ENCODE results near the gene SNAPC3. TPM values are rescaled to one million over a fixed set of nuclear protein-coding genes. Genes with fewer than 3 reads are reported as not detected.
A peak's percentile ranks its signal among the peaks of the same experiment; 100 is the strongest.
"Not testable (repeated sequence)": the region's sequence is repeated elsewhere in the genome, so short reads cannot be mapped to it uniquely, and the experiment has no call there.

The SNAPC3 gene
- total and polyA plus RNA-seq, 8 donors: 7.7 to 217 (median 21.3) TPM

GRCh38 chr9:15374825-15375224 is 47.9 kb upstream of the SNAPC3 start:
- no peak overlapping the region for H3K4me3 ChIP-seq
- intact Hi-C loops (cut with DNase I; ENCODE audit: low total_unique reads): no loop called here
- H3K9me3 ChIP-seq: no peaks in the 10 kb centered on the region
- H3K27me3 ChIP-seq: no peaks in the 10 kb centered on the region
- no peak overlapping the region for H3K27ac ChIP-seq
- 91 to 100% (median 94%) methylated on average over 3 of the region's 3 CpGs for WGBS, 5 donors
- peaks cover 0 to 32% (median 16%) of the 10 kb centered on the region in 4 donors for H3K4me1 ChIP-seq
- H3K36me3 ChIP-seq: no peaks in the 10 kb centered on the region
- DNase-seq: no peak
- TF ChIP-seq CTCF (IDR thresholded peaks at IDR 0.05) (no peak), EP300 (IDR thresholded peaks at IDR 0.05) (no peak), POLR2A (IDR thresholded peaks at IDR 0.05) (no peak), POLR2AphosphoS5 (IDR thresholded peaks at IDR 0.05) (no peak)

GRCh38 chr9:15377625-15378540 is 44.8 kb upstream of the SNAPC3 start:
- Histone ChIP-seq H3K27ac (peak overlapping the region in 2 of 5 donors; percentile 14 to 15), H3K4me3 (no peak overlapping the region), H3K36me3 (no peaks in the 10 kb centered on the region), H3K4me1 (peaks cover 0 to 26% (median 6%) of the 10 kb centered on the region in 4 donors), H3K27me3 (no peaks in the 10 kb centered on the region), H3K9me3 (no peaks in the 10 kb centered on the region)
- WGBS, 5 donors: 61 to 79% (median 75%) methylated on average over 4 of the region's 4 CpGs
- intact Hi-C loops (cut with DNase I; ENCODE audit: low total_unique reads): no loop called here
- TF ChIP-seq POLR2AphosphoS5 (IDR thresholded peaks at IDR 0.05): no peak
- no peak for TF ChIP-seq POLR2A (IDR thresholded peaks at IDR 0.05)
- DNase-seq: no peak

- H3K27me3 ChIP-seq; H3K9me3 ChIP-seq; H3K36me3 ChIP-seq; intact Hi-C loops (cut with DNase I; ENCODE audit: low total_unique reads); H3K4me3 ChIP-seq; DNase-seq; H3K27ac ChIP-seq: not testable (repeated sequence)
- H3K4me1 ChIP-seq: peaks cover 0 to 14% (median 0%) of the 10 kb centered on the region in 4 donors
- whole genome bisulfite sequencing, 5 donors: 65 to 95% (median 80%) methylated on average over 4 of the region's 4 CpGs
These were observed 43.4 kb upstream of the SNAPC3 start for GRCh38 chr9:15379317-15379716.

- intact Hi-C loops (cut with DNase I; ENCODE audit: low total_unique reads): not testable (repeated sequence)
- 84 to 95% (median 92%) methylated on average over 5 of the region's 5 CpGs for WGBS, 5 donors
These were observed 42.8 kb upstream of the SNAPC3 start for GRCh38 chr9:15379888-15380287.

GRCh38 chr9:15381491-15381890 is 41.2 kb upstream of the SNAPC3 start:
- no peaks in the 10 kb centered on the region for H3K9me3 ChIP-seq
- TF ChIP-seq EP300 (IDR thresholded peaks at IDR 0.05) (no peak), POLR2AphosphoS5 (IDR thresholded peaks at IDR 0.05) (no peak), CTCF (IDR thresholded peaks at IDR 0.05) (no peak), POLR2A (IDR thresholded peaks at IDR 0.05) (no peak)
- 32 to 100% (median 95%) methylated on average over 1 of the region's 1 CpG for WGBS, 5 donors
- no peak for DNase-seq
- no peak overlapping the region for H3K27ac ChIP-seq
- H3K36me3 ChIP-seq: no peaks in the 10 kb centered on the region
- peaks cover 0 to 10% (median 0%) of the 10 kb centered on the region in 4 donors for H3K4me1 ChIP-seq
- intact Hi-C loops (cut with DNase I; ENCODE audit: low total_unique reads): no loop called here
- no peak overlapping the region for H3K4me3 ChIP-seq
- H3K27me3 ChIP-seq: no peaks in the 10 kb centered on the region

More at GRCh38 chr9:15379888-15380287, 42.8 kb upstream of the SNAPC3 start:
- H3K4me3 ChIP-seq, H3K27ac ChIP-seq, DNase-seq, H3K36me3 ChIP-seq, H3K27me3 ChIP-seq, H3K4me1 ChIP-seq, H3K9me3 ChIP-seq: not testable (repeated sequence)

- TF ChIP-seq POLR2AphosphoS5 (IDR thresholded peaks at IDR 0.05) (no peak), POLR2A (IDR thresholded peaks at IDR 0.05) (no peak), EP300 (IDR thresholded peaks at IDR 0.05) (no peak), CTCF (IDR thresholded peaks at IDR 0.05) (no peak)
- H3K4me1 ChIP-seq: no peaks in the 10 kb centered on the region
- H3K27ac ChIP-seq: no peak overlapping the region
- H3K27me3 ChIP-seq: no peaks in the 10 kb centered on the region
- no peak overlapping the region for H3K4me3 ChIP-seq
- DNase-seq: no peak
- intact Hi-C loops (cut with DNase I; ENCODE audit: low total_unique reads): no loop called here
- no peaks in the 10 kb centered on the region for H3K9me3 ChIP-seq
- no peaks in the 10 kb centered on the region for H3K36me3 ChIP-seq
- 77 to 89% (median 88%) methylated on average over 6 of the region's 6 CpGs for WGBS, 5 donors
These were observed 36.2 kb upstream of the SNAPC3 start for GRCh38 chr9:15386465-15386864.

All from stomach (tissue), 9 donors.